PFSK-1 (cell line): ENCODE measurements around the gene TMSB10. TPM values are rescaled to one million over a fixed set of nuclear protein-coding genes. Genes with fewer than 3 reads are reported as not detected.

ENCODE experiments used
- FOXP2 ChIP-seq: optimal IDR thresholded peaks from 2 replicates; pipeline ENCODE3; 2011; ENCODE audit warnings: borderline replicate concordance, control low read depth, inconsistent platforms; ENCODE audit not compliant: insufficient read depth; ENCODE audit errors: extremely low read length, extremely low read depth
- POLR2AphosphoS5 ChIP-seq: IDR thresholded peaks from 2 replicates; pipeline ENCODE4 v1.6.1; 2012; ENCODE audit warnings: low read depth, mild to moderate bottlenecking, control low read depth, low read length, moderate library complexity
- REST ChIP-seq, 2 experiments: IDR thresholded peaks; 2 replicates each; pipeline versions ENCODE4 v1.6.1 to v1.8.0; 2011 to 2012; ENCODE audit warnings: low read depth in 2 of 2, low read length in 2 of 2, control low read depth in 1 of 2, inconsistent platforms in 1 of 2, mild to moderate bottlenecking in 1 of 2, moderate library complexity in 1 of 2; ENCODE audit not compliant: insufficient read depth in 1 of 2
- SIN3A ChIP-seq: IDR thresholded peaks from 2 replicates; pipeline ENCODE4 v1.6.1; 2012; ENCODE audit warnings: mild to moderate bottlenecking, low read length, moderate library complexity, borderline replicate concordance; ENCODE audit not compliant: insufficient read depth
- TAF1 ChIP-seq: IDR thresholded peaks from 2 replicates; pipeline ENCODE4 v1.6.1; 2012; ENCODE audit warnings: low read length, control low read depth, borderline replicate concordance; ENCODE audit not compliant: insufficient read depth
- polyA plus RNA-seq: library from polyadenylated mRNA; unstranded; fragments of >200 nt; gene quantifications from one replicate; pipeline ENCODE4 v1.2.1, GENCODE V29; 2012; ENCODE audit warnings: low read depth, missing spikeins; ENCODE audit not compliant: insufficient read length

Gene TMSB10
- 1,406 TPM for polyA plus RNA-seq

- peak; percentile 97 for TF ChIP-seq POLR2AphosphoS5
- TF ChIP-seq SIN3A, result peak; percentile 76; the same call in 1 of the 2 replicates
- TF ChIP-seq TAF1, result peak; percentile 89; the same call in 1 of the 2 replicates
- peak; percentile 72 for TF ChIP-seq FOXP2
- 0 out of 4 replicates have a peak, but pooled peaks of 1 of the 2 experiments have one; percentile 20 for TF ChIP-seq REST (IDR thresholded peaks at IDR 0.05; ENCODE audit: insufficient read depth in 1 of 2, low read depth in 2 of 2, low read length in 2 of 2)
These were observed at the start of gene TMSB10 for GRCh38 chr2:84905181-84906107. TMSB10 (plus strand) TSS chr2:84905656.

- TF ChIP-seq TAF1 (no peak), POLR2AphosphoS5 (no peak)
These were observed 49.7 kb upstream of the TMSB10 start for GRCh38 chr2:84855731-84856130.

- no peak for TF ChIP-seq FOXP2
- no peak for TF ChIP-seq TAF1
- no peak for TF ChIP-seq SIN3A
- no peak for TF ChIP-seq REST (IDR thresholded peaks at IDR 0.05; ENCODE audit: insufficient read depth in 1 of 2, low read depth in 2 of 2, low read length in 2 of 2)
These were observed 48.7 kb upstream of the TMSB10 start for GRCh38 chr2:84856787-84857186.

GRCh38 chr2:84857566-84857965, 47.9 kb upstream of the TMSB10 start:
- TF ChIP-seq REST (IDR thresholded peaks at IDR 0.05; ENCODE audit: insufficient read depth in 1 of 2, low read depth in 2 of 2, low read length in 2 of 2) (no peak), SIN3A (no peak), TAF1 (no peak), FOXP2 (no peak), POLR2AphosphoS5 (no peak)

- TF ChIP-seq POLR2AphosphoS5 (no peak), TAF1 (no peak), FOXP2 (no peak), SIN3A (no peak), REST (IDR thresholded peaks at IDR 0.05; ENCODE audit: insufficient read depth in 1 of 2, low read depth in 2 of 2, low read length in 2 of 2) (no peak)
These were observed 47.3 kb upstream of the TMSB10 start for GRCh38 chr2:84858123-84858522.
